Stomach (tissue), 19 donors: Measurements from ENCODE around the gene LCE6A. TPM values are rescaled to one million over a fixed set of nuclear protein-coding genes. Genes with fewer than 3 reads are reported as not detected.

Source experiments
- DNase-seq, 2 donors: peaks; one replicate each; pipeline versions ENCODE4 v3.0.0 to v3.0.0-alpha.2; 2013 to 2019
- H3K27ac ChIP-seq, 5 donors: fragments of 200-600 bp in 4 of 5; sonication (generic) in 4 of 5; one replicate each; pipeline ENCODE4 v1.5.1; 2013 to 2019; ENCODE audit warnings: mild to moderate bottlenecking in 1 of 5, moderate library complexity in 1 of 5
- H3K27me3 ChIP-seq, 3 donors: fragments of 200-600 bp; sonication (generic); one replicate each; pipeline ENCODE4 v1.5.1; 2017 to 2019; ENCODE audit warnings: mixed run types in 1 of 3
- H3K36me3 ChIP-seq, 4 donors: fragments of 200-600 bp; sonication (generic); 1 replicate in 3 of 4; 2 replicates in 1 of 4; pipeline ENCODE4 v1.5.1; 2016 to 2019
- H3K4me1 ChIP-seq, 4 donors: fragments of 200-600 bp; sonication (generic); one replicate each; pipeline ENCODE4 v1.5.1; 2016 to 2019
- H3K4me3 ChIP-seq, 4 donors: fragments of 200-600 bp; sonication (generic) in 3 of 4; one replicate each; pipeline ENCODE4 v1.5.1; 2016 to 2019; ENCODE audit warnings: mild to moderate bottlenecking in 1 of 4
- H3K9me3 ChIP-seq, 4 donors: fragments of 200-600 bp; sonication (generic); one replicate each; pipeline ENCODE4 v1.5.1; 2016 to 2019
- EP300 ChIP-seq: sonication (generic); formaldehyde crosslinking; IDR thresholded peaks from one replicate; pipeline ENCODE4 v1.6.1; 2017; ENCODE audit warnings: antibody characterized with exemption
- POLR2A ChIP-seq, 4 donors: fragments of 450-650 bp; IDR thresholded peaks; one replicate each; pipeline ENCODE4 v1.6.1; 2016; ENCODE audit warnings: antibody characterized with exemption in 4 of 4, control low read depth in 2 of 4, mild to moderate bottlenecking in 1 of 4, moderate library complexity in 1 of 4
- POLR2AphosphoS5 ChIP-seq, 3 donors: sonication (generic); formaldehyde crosslinking; IDR thresholded peaks; one replicate each; pipeline ENCODE4 v1.6.1; 2016; ENCODE audit warnings: antibody characterized with exemption in 3 of 3
- WGBS, 5 donors: extraction: QIAGEN DNeasy Blood & Tissue Kit in 3 of 5; methylation state at CpG; one replicate each; pipeline versions ENCODE4 v1.1.5 to v1.1.7; 2013 to 2018; 5-methylcytosine and 5-hydroxymethylcytosine counted together
- intact Hi-C: fragments of 100-400 bp; cut with DNase I; formaldehyde crosslinking; loops from one replicate; pipeline ENCODE4 v1.15.1; 2023; ENCODE audit warnings: low total_unique reads
- long read RNA-seq, 10 donors: transcript quantifications; one replicate each; lab custom pipeline, GENCODE V29; 2026
- polyA plus RNA-seq, 3 donors: library from polyadenylated mRNA; stranded (reverse); fragments of 200-250 nt; gene quantifications; one replicate each; pipeline ENCODE4 v1.2.3, GENCODE V29; 2013
- total RNA-seq, 5 donors: library from RNA; depleted of rRNA; stranded (reverse); fragments of >200 nt; gene quantifications; one replicate each; pipeline versions ENCODE4 v1.1.0 to v1.2.3, GENCODE V29; 2014 to 2016
- TF ChIP-seq, protein P1 (sequence below), 7 experiments: fragments of 450-650 bp in 4 of 7; fragments of 200-600 bp in 3 of 7; sonication (generic) in 3 of 7; IDR thresholded peaks; one replicate each; pipeline ENCODE4 v1.5.1; 2016 to 2019; ENCODE audit warnings: antibody characterized with exemption in 7 of 7, control low read depth in 2 of 7, mild to moderate bottlenecking in 1 of 7
- donor health status: healthy with polysubstance abuse.
- donor health status: Bipolar disorder and iron deficiency.
- donor health status: healthy.

Gene LCE6A, protein sequence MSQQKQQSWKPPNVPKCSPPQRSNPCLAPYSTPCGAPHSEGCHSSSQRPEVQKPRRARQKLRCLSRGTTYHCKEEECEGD
- total RNA-seq, result not detected
- not detected for polyA plus RNA-seq
- long read RNA-seq, donor 1, result 0 reads
- long read RNA-seq, donor 2, result 0 reads
- long read RNA-seq, donor 3, result 0 reads
- long read RNA-seq, donor 4, result 0 reads
- long read RNA-seq, donor 5, result 0 reads
- long read RNA-seq, donor 6, result 0 reads
- long read RNA-seq, donor 7, result 0 reads
- long read RNA-seq, donor 8, result 0 reads
- long read RNA-seq, donor 9, result 0 reads
- long read RNA-seq, donor 10, result 0 reads

DNA sequence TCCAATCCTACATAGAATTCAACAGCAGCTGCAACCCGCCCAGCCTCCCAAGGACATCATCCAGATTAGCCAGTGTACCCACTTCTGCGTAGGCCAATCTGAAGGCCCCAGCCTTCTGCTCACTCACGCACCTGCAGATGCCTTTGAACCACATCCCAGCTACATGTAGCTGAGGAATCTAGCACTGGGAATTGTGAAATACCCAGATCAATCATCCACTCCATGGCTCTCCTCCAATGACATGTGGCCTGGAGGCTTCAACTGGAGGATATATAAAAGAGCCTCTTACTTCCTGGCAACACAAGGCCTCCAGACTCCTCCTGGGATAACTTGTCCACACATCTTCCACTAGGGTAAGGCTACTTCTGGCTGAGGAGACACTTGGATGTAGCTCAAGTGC lies at the start of gene LCE6A:
LCE6A (plus strand) TSS at position 301 of the 400 bp plus-strand sequence. CDS start 665 bp downstream, outside the sequence.
- 80 to 100% (median 91%) methylated on average over 3 of the region's 3 CpGs for WGBS, 5 donors
- Histone ChIP-seq H3K9me3 (no peaks in the 10 kb centered on the region), H3K27ac (no peak within 1 kb of the TSS), H3K27me3 (no peaks in the 10 kb centered on the region), H3K4me3 (no peak within 1 kb of the TSS), H3K36me3 (no peaks in the 10 kb centered on the region), H3K4me1 (no peaks in the 10 kb centered on the region)
- TF ChIP-seq EP300 (no peak), POLR2A (IDR thresholded peaks at IDR 0.05) (no peak), POLR2AphosphoS5 (IDR thresholded peaks at IDR 0.05) (no peak)
- TF ChIP-seq, protein P1, sequence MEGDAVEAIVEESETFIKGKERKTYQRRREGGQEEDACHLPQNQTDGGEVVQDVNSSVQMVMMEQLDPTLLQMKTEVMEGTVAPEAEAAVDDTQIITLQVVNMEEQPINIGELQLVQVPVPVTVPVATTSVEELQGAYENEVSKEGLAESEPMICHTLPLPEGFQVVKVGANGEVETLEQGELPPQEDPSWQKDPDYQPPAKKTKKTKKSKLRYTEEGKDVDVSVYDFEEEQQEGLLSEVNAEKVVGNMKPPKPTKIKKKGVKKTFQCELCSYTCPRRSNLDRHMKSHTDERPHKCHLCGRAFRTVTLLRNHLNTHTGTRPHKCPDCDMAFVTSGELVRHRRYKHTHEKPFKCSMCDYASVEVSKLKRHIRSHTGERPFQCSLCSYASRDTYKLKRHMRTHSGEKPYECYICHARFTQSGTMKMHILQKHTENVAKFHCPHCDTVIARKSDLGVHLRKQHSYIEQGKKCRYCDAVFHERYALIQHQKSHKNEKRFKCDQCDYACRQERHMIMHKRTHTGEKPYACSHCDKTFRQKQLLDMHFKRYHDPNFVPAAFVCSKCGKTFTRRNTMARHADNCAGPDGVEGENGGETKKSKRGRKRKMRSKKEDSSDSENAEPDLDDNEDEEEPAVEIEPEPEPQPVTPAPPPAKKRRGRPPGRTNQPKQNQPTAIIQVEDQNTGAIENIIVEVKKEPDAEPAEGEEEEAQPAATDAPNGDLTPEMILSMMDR (IDR thresholded peaks at IDR 0.05), result no peak
- no peak for DNase-seq
- intact Hi-C loops, result no loop called here

DNA sequence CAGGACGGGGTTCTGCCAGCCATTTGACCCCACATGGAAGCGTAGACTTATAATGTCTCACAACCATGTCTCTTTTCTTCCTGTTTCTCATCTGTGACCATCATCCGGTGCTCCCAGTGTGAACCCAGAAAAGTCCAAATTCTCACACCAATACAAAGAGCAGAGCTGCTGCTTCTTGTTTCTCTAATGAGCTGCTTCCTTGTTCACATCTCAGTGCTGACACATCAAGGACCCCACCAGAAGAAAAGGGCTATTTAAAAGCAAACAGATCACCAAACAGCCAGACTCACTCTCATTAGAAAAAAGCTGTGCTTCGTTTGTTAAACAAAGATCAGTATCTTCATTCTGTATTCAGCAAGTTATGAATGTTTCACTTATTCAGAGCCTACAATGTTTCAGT lies 47.0 kb upstream of the LCE6A start:
- Histone ChIP-seq H3K36me3 (no peaks in the 10 kb centered on the region), H3K27ac (no peak overlapping the region), H3K4me3 (no peak overlapping the region), H3K4me1 (no peaks in the 10 kb centered on the region), H3K9me3 (no peaks in the 10 kb centered on the region), H3K27me3 (no peaks in the 10 kb centered on the region)
- intact Hi-C loops, result no loop called here
- peak in 1 of 2 donors; percentile 12 for DNase-seq
- TF ChIP-seq, protein P1 (IDR thresholded peaks at IDR 0.05), result no peak
- no peak for TF ChIP-seq POLR2A (IDR thresholded peaks at IDR 0.05)
- no peak for TF ChIP-seq EP300
- no peak for TF ChIP-seq POLR2AphosphoS5 (IDR thresholded peaks at IDR 0.05)
- 39 to 61% (median 58%) methylated on average over 4 of the region's 4 CpGs for WGBS, 5 donors

DNA sequence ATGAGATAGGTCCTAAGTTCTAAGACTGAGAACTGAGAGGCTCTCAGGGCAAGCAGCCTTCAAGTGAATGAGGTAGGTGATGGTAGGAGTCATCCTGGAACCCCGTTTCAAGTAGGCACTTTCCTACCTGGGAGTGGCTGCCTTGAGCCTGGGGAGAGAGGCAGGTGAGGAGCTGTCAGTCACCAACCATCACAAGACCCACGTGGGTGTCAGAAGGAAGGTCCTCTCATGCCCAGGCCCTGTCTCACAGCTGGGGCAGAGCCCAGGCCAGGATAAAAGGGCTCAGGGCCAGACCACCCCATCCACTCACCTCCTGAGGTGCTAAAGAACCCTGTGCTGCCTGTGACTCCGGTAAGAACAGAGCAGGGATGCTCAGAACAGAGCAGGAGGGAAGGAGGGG lies 46.2 kb upstream of the LCE6A start, which contains the start of gene LCE1D:
LCE1D (plus strand) TSS at position 301 of the 400 bp plus-strand sequence. CDS start 1,074 bp downstream, outside the sequence.
- Histone ChIP-seq H3K9me3 (no peaks in the 10 kb centered on the region), H3K36me3 (no peaks in the 10 kb centered on the region), H3K4me3 (no peak within 1 kb of the TSS), H3K4me1 (no peaks in the 10 kb centered on the region), H3K27me3 (no peaks in the 10 kb centered on the region), H3K27ac (no peak within 1 kb of the TSS)
- 31 to 51% (median 37%) methylated on average over 2 to 3 of the region's 3 CpGs for WGBS, 5 donors
- intact Hi-C loops, result no loop called here
- TF ChIP-seq EP300 (no peak), POLR2A (IDR thresholded peaks at IDR 0.05) (no peak), POLR2AphosphoS5 (IDR thresholded peaks at IDR 0.05) (no peak)
- TF ChIP-seq, protein P1 (IDR thresholded peaks at IDR 0.05), result no peak
- DNase-seq, result no peak

DNA sequence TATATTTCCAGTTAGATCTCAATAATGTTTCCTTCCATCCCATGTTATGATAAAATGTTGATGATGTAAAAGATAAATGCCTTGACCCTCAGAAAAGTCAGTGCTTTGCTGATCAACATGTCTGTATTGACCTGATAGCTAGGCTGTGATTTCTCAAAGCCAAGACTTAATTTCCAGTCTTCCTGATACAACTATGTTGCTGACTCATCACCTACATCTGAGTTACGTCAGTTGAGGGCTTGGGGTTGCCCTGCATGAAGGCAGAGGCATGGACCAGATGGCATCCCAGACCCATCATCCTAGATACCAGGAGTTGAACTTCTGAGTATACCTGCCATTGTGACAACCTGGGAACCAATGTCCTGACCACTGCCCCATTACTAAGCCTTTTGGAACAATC lies 41.3 kb upstream of the LCE6A start:
- no peak overlapping the region for H3K4me3 ChIP-seq
- no peaks in the 10 kb centered on the region for H3K36me3 ChIP-seq
- intact Hi-C loops, result no loop called here
- TF ChIP-seq, protein P1 (IDR thresholded peaks at IDR 0.05), result no peak
- no peak for TF ChIP-seq POLR2A (IDR thresholded peaks at IDR 0.05)
- TF ChIP-seq EP300, result no peak
- no peak for TF ChIP-seq POLR2AphosphoS5 (IDR thresholded peaks at IDR 0.05)
- H3K27ac ChIP-seq, result no peak overlapping the region
- no peaks in the 10 kb centered on the region for H3K4me1 ChIP-seq
- 52 to 67% (median 67%) methylated on average over 1 of the region's 1 CpG for WGBS, 5 donors
- DNase-seq, result no peak
- H3K27me3 ChIP-seq, result peaks cover 0 to 2% (median 0%) of the 10 kb centered on the region in 3 donors
- no peaks in the 10 kb centered on the region for H3K9me3 ChIP-seq
